ENCODE measurements around the gene FGF9.
A peak's percentile ranks its signal among the peaks of the same experiment; 100 is the strongest.

FGF9 gene

DNA sequence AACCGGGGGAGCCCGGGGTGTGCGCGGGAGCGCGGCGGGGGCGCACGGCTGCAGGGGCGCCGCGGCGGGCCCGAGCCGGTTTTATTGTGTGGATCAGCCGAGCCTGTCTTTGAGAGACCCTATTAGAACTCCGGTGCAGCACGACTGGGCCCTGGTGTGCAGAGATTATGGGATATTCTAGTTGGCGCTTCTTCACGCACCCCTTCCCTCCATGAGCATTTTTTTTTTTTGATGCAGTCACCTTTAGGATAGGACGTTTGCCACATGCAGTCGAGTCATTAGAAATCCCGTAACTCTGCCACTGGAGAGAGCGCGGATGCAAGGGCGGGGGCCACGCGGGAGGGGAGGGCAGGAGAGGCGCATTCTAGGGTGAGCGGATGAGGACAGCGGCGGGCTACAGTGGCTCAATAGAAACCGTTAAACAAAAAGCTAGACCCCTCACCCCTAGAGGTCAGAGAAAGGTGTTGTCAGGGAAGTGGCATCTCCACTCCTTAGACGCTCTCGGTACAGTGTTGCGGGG is 3.7 kb downstream of the FGF9 start:
- peak in 3 of 6 experiments; percentile 7 to 48 (median 36) for DNase-seq

DNA sequence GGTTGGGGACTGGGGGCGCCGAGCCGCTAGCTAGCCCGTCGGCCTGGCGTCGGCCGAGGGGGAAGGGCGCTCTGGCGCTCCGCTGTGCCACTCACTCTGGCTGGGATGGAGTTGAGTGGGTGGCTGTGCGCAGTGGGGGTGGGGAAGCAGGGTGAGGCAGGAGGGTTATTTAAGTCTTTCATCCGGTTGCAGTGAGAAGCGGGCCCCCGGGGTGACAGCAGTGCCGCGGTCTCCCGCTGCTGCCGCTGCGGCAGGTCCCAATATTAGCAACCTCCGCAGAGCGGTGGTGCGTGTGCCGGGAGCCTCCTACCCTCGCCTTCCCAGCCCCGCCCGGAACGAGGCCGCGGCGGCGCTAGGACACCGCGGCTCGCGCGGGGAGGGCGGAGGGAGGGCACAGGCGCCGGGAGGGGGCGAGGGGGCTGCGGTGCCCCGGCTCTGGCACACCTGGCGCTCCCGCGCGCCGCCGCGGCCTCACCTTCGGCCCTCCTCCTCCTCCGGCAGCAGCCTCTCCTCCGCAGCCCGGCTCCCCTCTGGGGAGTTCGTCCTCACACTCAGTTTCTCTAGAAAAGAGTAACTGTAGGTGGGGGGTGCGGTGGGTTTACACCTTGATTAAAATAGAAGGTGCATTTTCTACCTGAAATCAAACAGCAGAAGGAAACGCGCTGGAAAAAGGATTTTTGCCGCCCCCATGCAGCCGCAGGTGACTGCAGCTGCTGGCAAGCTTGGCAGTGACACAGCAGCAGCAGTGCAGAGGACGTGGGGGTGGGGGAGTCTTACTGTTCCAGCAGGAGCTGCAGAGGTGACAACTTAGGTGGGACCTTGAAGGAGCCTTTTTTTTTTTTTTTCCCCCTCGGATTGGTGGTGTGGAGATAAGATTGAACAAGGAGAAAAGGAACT is 4.5 kb downstream of the FGF9 start:
- peak; percentile 9 to 53 (median 28) for DNase-seq

DNA sequence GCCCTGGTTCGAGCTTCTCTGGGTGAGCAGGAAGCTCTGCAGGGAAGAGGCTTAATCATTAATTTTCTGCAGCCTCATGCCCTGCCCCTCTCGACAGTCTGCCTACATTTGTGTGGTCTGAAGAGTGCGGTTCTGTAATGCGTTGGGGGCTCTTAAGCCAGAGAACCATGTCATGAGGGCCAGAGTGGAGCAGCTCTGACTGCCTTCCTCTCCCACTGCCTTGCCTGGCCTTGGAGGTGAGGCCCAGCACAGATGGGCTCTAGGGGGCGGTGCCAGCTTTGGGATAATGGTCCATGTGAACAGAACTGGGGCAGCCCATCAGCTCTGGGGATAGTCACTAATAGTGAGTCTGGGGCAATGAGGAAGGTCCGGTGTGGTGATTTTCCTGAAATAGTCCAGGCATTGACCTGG is 5.7 kb downstream of the FGF9 start:
- DNase-seq, result peak in 1 of 6 experiments; percentile 18

DNA sequence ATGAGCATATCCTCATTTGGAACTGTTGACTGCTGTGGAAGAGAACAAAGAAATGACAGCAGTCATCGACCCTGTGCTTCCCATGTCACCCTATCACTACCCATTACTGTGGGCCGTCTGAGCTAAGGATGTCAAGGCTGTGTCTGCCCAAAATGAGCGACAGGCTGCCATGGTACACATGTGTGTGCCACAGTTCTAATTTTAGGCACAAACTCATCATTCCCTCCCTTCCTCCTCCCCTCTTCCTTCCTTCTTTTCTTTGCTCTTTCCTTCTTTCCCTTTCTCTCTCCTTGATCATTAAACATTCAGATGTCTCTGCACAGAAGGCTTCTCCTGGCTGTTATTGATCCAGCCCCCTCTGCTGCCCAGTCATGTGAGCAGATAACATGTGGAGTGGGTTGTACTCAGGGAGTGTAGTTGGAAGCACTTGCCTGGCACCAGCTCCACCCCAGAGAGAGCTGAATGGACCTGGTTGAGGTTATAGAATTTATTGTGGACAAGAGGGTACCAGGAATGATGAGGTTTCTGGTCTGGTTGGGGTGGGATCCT is 6.3 kb downstream of the FGF9 start:
- no peak for DNase-seq

DNA sequence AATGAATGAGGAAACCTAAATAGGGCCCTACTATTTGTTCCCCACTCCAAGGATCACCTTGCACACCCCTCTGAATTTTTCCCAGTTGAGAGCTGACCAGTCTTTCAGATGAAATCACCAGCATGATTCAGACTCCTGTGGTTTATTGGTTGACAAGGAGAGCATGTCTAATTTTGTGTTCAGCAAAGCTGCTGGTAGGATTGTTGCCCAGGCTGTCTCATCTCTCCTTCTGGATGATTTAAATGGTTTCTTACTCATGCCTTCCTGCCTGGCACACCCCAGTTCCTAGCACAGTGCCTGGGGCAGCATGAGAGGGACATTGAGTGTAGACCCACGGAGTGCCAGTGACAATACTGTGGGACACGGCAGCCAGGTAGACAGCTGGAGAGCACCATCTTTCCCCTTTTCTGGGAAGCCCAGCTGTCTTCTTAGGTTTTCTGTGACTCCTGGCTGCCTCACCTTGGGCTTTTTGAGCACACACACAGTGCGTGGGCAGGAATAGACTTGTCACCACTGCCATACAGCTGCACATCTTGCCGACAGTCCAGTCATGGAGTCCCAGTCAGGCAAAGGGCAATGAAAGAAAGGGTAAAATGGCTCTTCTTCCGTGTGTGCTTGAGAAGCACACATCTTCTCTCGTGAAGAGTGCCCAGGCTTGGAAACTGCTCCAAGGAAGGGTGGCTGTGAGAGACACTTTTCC is 12.3 kb downstream of the FGF9 start:
- no peak for DNase-seq

DNA sequence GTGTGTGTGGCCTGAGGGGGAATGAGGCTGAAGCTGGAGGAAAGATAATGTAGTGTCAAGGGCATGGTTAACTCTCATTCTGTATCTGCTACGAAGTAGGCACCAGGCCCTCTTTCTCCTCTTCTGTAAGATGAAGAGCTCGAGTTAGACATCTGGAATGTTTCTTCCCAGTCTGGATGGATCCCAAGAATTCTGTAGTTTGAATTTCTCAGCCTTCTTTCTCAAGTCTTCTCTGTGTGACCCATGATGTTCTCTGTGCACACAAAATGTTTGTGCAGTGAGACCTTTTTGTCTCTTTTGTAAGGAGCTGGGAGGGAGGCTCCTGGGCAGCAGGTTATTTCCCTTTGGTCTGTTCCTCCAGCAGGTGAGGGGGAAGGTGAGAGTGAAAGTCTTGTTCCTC is 13.7 kb downstream of the FGF9 start:
- DNase-seq, result no peak

DNA sequence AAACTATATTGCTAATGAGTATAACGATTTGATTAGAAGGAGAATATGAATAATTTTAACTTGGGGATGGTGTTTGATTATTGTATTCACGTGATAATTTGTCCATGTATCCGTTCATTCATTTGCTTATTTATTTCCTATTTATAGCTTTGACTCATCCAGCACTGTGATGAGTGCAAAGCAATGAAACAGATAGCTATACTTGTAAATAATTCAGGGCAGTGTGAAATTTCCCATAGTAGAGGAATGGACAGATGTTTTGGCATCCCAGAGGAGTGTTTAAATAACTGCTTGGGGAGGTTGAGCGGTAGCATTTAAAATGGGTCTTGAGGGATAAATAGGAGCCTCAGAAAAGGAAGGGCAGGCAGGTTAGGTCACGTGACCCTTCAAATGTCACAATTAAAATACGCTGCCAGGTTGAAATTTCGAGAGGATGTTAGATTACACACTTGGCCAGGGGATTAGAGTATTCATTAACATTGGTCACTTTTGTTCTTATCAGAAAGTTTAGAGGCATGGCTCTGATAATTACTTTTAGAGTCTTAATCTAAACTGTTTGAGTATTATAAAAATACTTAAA is 14.7 kb downstream of the FGF9 start:
- no peak for DNase-seq

DNA sequence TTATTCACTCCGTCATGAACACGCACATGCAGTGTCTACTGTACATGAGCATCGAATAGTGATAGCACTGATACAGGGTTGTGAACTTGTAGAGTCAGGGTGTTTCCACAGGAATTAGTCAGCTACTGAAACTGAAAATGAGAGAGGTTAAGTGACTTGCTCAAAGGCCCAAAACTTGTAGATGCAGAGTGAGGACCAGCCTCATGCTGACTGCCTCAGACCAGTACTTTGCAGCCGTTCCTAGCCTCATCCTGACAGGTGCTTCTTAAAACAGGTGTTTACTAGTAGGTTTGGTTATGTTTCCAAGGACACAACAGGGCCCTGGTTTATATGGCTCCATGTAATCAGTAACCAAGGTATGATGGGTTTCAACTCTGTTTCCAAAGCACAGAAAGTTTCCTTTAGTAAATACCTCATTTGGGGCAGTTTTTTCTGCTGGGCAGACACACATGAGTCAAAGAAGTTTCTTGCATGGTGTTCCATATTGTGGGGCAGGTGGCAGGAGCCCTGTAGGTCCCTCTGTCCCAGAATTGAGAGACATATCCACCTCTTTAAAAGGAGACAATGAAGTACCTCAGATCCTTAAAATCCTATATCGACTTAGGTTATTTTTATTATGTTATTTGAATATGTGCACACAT is 16.0 kb downstream of the FGF9 start:
- no peak for DNase-seq

DNA sequence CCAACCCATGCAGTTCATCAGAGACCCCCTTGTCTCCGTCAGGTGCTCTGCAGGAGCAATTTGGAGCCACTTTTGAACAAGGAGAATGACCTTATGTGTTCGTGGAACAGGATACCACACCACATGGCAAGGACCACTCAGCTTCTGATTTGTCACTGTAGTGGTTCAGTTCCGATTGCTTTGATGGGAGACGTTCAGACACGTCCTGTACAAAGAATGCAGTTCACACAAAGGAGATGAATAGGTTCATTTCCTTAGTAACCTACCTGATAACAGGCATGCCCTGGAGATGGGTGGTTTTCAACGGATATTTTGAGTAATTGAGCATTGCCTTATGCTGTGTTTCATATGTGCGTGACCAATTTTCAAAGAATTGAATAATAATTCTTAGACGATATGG is 17.2 kb downstream of the FGF9 start:
- DNase-seq, result no peak

DNA sequence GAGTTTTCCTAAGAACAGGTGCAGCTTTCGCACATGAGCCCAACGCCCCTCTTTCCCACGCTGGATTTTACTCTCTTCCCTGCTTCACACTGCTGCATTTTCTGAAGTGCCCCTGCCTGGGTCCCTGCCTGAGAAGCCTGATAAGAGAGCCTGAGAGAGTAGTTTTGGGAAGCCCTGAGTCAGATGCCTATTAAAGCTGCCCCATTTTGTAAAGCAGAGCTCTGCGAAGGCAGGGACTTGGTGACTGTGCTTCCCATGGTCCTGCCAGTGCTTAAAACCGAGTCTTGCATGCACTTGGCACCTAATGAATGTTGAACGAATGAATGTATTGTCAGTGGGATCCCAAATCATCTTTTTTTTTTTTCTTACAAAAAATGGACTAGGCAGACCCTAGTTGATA is 18.2 kb downstream of the FGF9 start:
- no peak for DNase-seq

DNA sequence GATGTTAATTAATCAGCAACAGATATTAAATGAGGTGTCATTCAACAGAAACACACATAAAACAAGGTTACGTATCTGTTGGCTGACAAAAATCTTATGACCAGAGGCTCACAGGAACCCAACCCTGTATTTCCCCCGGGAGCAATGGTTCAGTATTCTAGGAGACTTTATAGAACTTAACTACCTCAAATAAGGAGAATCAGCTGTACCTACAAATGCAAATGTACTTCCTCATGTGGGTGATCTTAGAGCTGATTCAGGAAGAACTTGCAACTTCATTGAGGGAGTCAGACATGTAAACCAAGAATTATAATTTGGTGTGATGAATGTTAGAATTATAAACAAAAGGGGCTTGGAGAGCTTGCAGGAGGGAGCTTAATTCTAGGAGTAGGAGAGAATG is 20.1 kb downstream of the FGF9 start:
- no peak for DNase-seq

DNA sequence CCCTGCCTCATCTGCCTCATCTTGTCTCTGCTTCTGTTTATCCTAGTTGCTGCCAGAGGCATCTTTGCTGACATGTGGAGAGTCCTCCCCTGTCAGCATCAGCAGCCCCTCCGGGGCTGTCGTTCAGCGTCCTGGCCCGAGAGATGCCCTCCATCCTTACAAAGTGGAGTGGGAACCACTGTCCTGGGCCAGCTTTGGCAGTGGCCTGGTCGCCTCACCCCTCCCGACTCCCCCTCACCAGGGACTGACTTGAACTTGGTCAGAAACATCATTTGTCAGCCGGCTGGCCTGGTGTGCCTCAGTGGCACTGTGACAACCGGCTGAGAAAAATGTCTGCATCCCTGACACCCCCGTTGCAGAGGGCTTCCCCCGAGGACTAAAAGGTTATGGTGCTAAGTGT is 20.6 kb downstream of the FGF9 start:
- DNase-seq, result no peak

DNA sequence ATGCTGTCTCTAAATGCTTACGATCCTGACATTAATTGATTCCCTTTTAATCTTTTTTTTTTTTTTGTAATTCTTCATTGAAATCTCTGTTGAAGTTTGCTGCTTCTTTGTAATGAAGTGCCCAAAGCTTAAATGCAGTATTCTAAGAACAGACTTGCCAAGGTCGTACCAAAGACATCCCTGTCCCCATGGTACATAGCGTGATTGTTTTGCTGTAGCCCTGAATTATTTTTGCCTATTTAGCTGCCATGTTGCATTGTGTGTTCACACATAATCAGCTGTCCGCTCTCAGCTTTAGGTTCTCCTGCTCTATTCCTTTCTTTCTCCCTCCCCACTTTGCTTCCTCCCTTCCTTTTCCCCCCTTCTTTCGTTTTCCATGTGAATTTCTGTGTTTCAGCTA is 21.1 kb downstream of the FGF9 start:
- no peak for DNase-seq

DNA sequence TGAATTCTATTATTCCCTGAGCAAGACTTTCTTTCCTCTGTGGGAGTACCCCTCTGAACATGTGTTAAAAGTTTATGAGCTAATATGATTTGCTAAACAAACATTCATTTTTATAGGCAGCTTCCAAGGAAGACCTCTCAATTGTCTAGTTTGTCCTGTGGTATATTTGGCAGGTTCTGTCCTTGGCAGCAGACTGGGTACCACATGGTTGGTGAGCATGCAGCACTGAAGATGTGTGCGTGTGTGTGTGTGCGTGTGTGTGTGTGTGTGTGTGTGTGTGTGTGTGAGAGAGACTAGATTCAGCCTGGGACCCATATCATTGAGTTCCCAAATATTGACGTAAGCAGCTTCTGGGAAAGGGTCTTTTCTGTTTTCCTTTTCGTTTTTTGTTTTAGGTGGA is 24.0 kb downstream of the FGF9 start:
- DNase-seq, result no peak

DNA sequence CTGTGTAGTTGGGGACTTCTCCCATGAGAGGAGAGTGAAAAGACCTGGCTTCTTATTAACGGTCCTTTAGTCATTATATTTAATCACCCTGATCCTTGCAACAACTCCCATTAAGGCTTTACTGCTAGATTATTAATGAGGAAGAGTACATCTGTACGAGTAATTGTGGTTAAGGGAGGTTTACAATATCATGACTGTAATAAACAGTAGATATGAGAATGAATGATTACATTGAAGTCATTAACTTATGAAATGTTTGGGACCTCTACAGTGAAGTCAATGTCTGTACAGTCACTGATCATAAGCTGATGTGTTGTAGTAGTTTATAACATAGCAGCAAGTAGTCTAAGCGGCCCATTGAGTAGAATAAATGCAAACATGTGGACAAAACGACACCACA is 24.7 kb downstream of the FGF9 start:
- DNase-seq, result no peak

DNA sequence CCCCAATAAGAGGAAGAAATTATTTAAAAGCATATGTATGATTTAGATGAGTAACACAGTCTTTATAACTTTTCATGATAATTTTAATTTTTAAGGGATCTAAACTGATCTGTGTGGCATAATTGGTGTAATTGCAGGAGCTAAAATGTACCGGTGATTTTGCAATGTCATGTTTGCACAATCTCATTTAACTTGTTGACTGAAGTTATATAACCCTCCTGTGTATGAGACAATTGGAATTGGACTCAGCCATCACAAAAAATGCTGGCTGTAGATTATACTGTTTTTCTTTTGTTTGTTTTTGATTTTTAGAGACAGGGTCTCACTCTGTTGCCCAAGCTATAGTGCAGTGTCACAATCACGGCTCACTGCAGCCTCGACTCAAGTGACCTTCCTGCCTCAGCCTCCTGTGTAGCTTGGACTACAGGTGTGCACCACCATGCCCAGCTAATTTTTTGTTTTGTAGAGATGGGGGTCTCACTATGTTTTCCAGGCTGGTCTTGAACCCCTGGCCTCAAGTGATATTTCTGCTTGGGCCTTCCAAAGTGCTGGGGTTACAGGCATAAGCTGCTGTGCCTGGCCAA is 26.1 kb downstream of the FGF9 start:
- DNase-seq, result no peak

DNA sequence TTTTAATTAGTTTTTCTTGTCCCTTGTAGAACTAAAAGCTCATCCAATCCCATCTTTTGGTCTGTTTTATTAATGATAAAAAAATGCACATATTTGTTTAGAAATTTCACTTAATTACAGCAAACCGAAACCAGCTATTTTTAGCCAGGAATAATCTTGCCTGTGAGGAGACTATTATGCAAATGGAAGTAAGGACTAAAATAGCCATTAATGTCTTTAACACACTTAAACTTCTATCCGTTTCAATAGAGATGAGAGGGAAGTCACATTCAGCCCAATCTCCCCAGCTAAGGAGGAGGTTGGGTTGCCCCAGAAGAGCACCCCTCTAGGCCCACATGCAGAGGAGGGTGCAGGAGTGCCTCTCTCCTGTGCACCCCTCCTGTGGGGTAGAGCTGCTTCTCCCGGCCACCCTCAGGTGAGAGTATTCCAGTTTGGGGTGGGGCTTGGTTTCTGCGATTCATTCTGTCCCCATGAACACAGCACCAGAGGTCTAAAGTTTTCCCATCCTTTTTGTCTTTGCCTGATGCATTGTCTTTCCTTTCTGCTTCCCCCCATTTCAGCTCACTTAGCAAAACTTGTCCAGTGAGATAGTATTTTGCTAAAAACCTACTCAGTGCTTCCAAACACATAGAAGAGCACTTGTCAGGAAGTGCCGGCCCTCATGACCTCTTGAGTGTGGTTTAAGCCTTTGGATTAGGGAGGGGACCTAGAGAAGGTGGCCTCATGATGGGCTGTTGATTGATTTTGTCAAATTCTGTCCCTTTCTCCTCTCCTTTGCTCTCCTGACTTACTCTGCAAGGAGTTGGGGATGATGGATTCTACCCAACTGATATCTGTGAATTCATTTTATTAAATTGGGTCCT is 28.2 kb downstream of the FGF9 start:
- DNase-seq, result no peak

DNA sequence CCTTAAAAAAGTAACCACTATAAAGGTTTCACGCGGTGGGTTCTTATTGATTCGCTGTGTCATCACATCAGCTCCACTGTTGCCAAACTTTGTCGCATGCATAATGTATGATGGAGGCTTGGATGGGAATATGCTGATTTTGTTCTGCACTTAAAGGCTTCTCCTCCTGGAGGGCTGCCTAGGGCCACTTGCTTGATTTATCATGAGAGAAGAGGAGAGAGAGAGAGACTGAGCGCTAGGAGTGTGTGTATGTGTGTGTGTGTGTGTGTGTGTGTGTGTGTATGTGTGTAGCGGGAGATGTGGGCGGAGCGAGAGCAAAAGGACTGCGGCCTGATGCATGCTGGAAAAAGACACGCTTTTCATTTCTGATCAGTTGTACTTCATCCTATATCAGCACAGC is 30.6 kb downstream of the FGF9 start:
- DNase-seq, result no peak

DNA sequence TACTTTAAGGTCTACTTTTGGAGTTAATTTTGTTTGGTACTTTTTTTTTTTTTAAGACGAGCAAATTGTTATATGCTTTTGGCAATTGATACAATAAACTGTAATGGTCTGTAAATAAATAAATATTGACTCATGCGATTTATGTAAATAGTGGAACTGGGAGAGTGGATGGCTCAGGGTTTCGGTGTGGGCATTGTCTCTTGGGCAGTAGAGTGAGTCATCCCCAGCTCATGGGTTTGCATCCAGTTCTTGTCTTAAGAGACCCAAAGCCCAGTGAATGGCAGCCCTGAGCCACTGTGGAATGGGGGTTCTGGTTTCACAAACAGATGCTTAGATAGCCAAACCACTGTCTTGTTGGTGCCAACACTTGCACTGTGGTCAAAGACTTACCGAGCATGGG is 33.0 kb downstream of the FGF9 start:
- no peak for DNase-seq

DNA sequence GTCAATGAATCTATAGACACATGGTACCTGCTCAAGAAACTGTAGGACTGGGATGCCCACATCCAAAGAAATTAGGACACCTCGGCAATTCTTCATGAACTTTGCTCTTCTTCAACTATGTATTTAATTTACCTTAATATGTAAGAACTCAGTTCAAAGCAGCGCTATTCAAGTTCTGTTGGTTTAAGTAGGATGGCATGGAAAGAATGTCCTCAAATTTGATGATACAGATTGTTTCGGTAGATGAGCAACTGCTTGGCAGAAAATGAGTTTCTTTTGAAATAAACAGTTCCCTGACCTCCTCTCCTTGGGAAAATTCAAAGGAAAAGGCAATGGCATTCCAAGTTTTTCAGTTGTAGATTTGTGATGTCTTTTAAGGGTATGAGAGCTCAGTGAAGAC is 36.7 kb downstream of the FGF9 start:
- no peak for DNase-seq

DNA sequence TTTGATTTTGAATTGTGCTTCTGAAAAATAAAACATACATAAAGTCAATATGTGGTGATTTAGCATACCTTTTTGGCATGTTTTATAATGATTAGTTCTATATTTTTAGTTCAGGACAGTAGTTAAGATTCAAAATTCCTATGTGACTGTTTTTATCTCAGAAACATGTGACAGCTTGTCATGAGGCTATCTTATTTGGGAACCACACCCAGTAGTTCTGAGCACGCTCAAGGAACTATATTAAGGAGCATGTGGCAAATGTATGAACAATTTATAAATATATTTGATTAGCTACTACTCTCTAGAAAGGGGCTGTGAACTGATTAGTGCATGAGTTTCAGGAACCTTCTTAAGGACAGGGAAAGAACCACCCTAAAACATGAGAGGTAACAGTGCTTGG is 38.8 kb downstream of the FGF9 start:
- DNase-seq, result no peak

DNA sequence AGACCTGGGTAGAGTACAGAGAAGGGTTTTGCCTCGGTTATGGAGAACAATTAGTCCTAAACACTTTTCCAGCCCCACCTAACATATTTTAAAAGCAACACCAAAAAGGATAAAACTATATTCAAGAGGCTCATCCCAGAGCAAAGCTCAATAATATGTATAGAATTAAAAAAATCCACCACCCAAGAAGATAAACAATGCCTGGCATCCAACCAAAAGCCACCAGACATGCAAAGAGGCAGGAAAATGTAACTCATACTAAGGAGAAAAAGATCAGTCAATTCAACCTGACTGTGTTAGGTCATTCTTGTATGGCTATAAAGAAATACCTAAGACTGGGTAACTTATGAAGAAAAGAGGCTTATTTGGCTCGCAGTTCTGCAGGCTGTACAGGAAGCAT is 39.3 kb downstream of the FGF9 start:
- DNase-seq, result no peak
